ENCODE results near the gene GNAI2. TPM values are rescaled to one million over a fixed set of nuclear protein-coding genes. Genes with fewer than 3 reads are reported as not detected.

The GNAI2 gene
- total and polyA plus RNA-seq, 12 donors, result 107 to 270 (median 146) TPM

DNA sequence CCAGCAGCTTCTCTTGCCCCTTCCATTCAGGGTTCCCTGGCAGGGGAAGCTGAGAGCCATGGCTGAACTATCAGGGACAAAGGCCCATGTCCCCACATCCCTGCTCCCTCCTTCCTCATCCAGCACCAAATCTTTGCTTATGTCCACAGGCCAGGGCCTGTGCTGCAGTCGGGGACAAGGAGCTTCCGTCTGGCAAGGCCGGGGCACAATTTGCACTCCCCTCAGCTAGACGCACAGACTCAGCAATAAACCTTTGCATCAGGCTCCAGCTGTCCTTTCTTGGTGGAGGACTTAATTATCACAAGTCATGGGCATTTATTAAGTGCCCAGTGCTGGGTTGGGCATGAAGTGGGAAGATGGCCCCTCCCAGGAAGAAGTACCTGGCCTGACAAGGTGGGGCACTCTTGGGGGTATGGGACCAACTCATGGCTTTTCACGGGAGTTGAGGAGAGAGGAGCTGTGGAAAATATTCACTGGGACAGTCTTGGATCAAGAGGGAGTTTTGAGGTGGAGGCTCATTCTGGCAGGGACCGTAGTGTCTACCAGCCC is 39.7 kb upstream of the GNAI2 start:
- no peak overlapping the region for H3K27ac ChIP-seq
- H3K4me1 ChIP-seq, result peaks cover 0 to 25% (median 21%) of the 10 kb centered on the region in 9 donors
- no peaks in the 10 kb centered on the region for H3K36me3 ChIP-seq
- H3K27me3 ChIP-seq, result peaks cover 17 to 56% (median 45%) of the 10 kb centered on the region in 7 donors
- ATAC-seq (no peak), DNase-seq (no peak)
- no peak for TF ChIP-seq CTCF (IDR thresholded peaks at IDR 0.05)
- intact Hi-C loops (cut with DNase I), result no loop called here
- 74 to 84% methylated on average over 6 of the region's 6 CpGs for WGBS, 2 donors
- H3K9me3 ChIP-seq, result no peaks in the 10 kb centered on the region
- H3K4me3 ChIP-seq, result no peak overlapping the region

DNA sequence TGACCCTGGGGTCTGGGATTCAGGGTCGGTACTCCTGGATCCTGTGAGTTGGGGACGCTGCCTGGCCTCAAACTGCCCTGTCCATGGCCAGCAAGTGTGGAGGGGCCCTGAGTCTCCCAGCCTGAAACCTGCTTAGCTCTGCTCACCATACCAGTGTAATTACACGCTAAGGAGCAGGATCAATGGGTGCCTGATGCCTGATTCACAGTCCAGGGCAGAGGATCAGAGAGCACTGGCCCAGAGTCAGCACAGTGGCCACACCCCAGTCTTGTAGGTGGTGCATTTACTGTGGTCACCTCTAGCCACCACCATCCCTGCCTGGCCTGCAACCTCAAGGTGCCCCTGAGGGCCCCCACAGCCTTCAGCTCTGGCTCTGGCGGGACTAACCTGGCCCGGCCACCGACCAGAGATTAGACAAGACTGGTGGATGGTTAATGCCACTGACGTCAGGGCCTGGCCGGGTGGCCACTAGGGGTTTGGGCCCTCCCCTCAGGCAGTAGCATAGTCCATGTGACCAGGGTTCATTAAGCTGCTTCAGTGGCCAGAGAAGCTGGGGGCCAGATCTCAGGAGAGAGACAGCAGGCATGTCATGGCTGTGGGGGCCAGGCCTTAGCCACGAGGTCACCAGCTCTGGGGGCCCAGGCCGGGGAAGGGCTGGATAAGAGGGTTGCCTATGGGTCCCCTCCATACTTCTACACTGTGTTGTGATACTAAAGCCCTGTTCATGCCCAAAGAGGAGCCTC is 34.3 kb upstream of the GNAI2 start:
- 78 to 87% methylated on average over 10 of the region's 10 CpGs for WGBS, 2 donors

GRCh38 chr3:50202353-50203112 is 33.5 kb upstream of the GNAI2 start:
- Histone ChIP-seq H3K27me3 (peaks cover 0 to 72% (median 56%) of the 10 kb centered on the region in 7 donors), H3K4me1 (peaks cover 0 to 29% (median 19%) of the 10 kb centered on the region in 9 donors), H3K27ac (no peak overlapping the region), H3K9me3 (no peaks in the 10 kb centered on the region), H3K36me3 (no peaks in the 10 kb centered on the region), H3K4me3 (no peak overlapping the region)
- ATAC-seq (no peak), DNase-seq (no peak)
- intact Hi-C loops (cut with DNase I), result no loop called here
- 87 to 91% methylated on average over 16 of the region's 16 CpGs for WGBS, 2 donors
- no peak for TF ChIP-seq CTCF (IDR thresholded peaks at IDR 0.05)

More for the DNA sequence above, 34.3 kb upstream of the GNAI2 start:
- DNase-seq (no peak), ATAC-seq (no peak)
- Histone ChIP-seq H3K4me3 (no peak overlapping the region), H3K4me1 (peaks cover 0 to 29% (median 19%) of the 10 kb centered on the region in 9 donors), H3K9me3 (no peaks in the 10 kb centered on the region), H3K36me3 (no peaks in the 10 kb centered on the region), H3K27ac (no peak overlapping the region), H3K27me3 (peaks cover 0 to 64% (median 56%) of the 10 kb centered on the region in 7 donors)
- intact Hi-C loops (cut with DNase I), result no loop called here
- no peak for TF ChIP-seq CTCF (IDR thresholded peaks at IDR 0.05)

- no peak overlapping the region for H3K4me3 ChIP-seq
- TF ChIP-seq CTCF (IDR thresholded peaks at IDR 0.05), result no peak
- DNase-seq (no peak), ATAC-seq (no peak)
- no peaks in the 10 kb centered on the region for H3K36me3 ChIP-seq
- peaks cover 0 to 70% (median 51%) of the 10 kb centered on the region in 7 donors for H3K27me3 ChIP-seq
- intact Hi-C loops (cut with DNase I), result no loop called here
- H3K4me1 ChIP-seq, result peaks cover 0 to 29% (median 19%) of the 10 kb centered on the region in 9 donors
- H3K9me3 ChIP-seq, result no peaks in the 10 kb centered on the region
- WGBS, 2 donors, result 68 to 75% methylated on average over 9 of the region's 9 CpGs
- no peak overlapping the region for H3K27ac ChIP-seq
These were observed 32.7 kb upstream of the GNAI2 start for GRCh38 chr3:50203113-50203808.

Measured in heart right ventricle (tissue), 16 donors.